IPS-18a (cell line): ENCODE results near the gene ZNF26.
"Not testable (repeated sequence)": the region's sequence is repeated elsewhere in the genome, so short reads cannot be mapped to it uniquely, and the experiment has no call there.

Experiments
- H3K27ac ChIP-seq: one replicate; pipeline ENCODE4 v1.5.1; 2013; ENCODE audit warnings: low read length
- H3K27me3 ChIP-seq: one replicate; pipeline ENCODE4 v1.6.1; 2013; ENCODE audit warnings: mild to moderate bottlenecking, low read length; ENCODE audit not compliant: control insufficient read depth, insufficient read depth
- H3K36me3 ChIP-seq: one replicate; pipeline ENCODE4 v1.6.1; 2013; ENCODE audit warnings: low read depth, low read length; ENCODE audit not compliant: control insufficient read depth
- H3K4me1 ChIP-seq: one replicate; pipeline ENCODE4 v1.6.1; 2013; ENCODE audit warnings: low read depth, low read length; ENCODE audit not compliant: control insufficient read depth
- H3K4me3 ChIP-seq: one replicate; pipeline ENCODE4 v1.5.1; 2013; ENCODE audit warnings: low read length
- H3K9ac ChIP-seq: one replicate; pipeline ENCODE4 v1.6.1; 2013; ENCODE audit warnings: mild to moderate bottlenecking, low read length, moderate library complexity
- H3K9me3 ChIP-seq: one replicate; pipeline ENCODE4 v1.6.1; 2013; ENCODE audit warnings: low read depth, low read length; ENCODE audit not compliant: control insufficient read depth

ZNF26 gene

DNA sequence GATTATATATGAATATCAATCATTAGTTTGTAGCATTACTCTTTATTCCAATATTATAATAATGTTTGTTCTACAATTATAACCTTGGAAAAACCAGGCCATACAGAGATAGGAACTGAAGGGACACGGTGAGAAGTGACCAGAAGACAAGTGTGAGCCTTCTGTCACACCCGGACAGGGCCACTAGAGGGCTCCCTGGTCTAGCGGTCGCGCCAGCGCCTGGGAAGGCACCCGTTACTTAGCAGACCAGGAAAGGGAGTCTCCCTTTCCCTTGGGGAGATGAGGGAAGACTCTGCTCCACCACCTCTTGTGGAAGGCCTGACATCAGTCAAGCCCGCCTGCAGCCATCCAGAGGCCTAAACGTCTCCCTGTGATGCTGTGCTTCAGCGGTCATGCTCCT is 22.2 kb upstream of the ZNF26 start:
- not testable (repeated sequence) for H3K4me1 ChIP-seq, H3K4me3 ChIP-seq, H3K36me3 ChIP-seq, H3K27ac ChIP-seq, H3K9ac ChIP-seq, H3K27me3 ChIP-seq
- H3K9me3 ChIP-seq, result peaks cover 21% of the 10 kb centered on the region

DNA sequence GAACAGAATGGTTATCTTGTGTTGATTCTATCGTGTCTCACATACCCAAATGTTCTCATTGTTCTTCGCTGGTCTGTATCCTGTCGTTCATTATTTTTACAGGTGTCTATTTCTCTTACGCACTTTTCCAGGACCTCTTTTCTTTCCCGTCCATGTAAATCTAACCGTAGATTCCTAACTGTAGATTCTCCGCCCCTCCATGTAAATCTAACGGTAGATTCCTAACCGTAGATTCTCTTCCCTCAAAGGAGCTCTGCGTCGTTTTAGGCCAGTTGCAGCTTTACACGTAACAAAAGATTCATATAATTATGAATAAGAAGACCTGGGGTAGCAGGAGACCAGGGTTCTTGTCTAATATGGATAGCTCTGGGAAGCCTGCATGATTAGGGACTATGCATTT is 20.4 kb upstream of the ZNF26 start:
- peaks cover 31% of the 10 kb centered on the region for H3K9me3 ChIP-seq
- H3K9ac ChIP-seq, result no peak overlapping the region
- no peaks in the 10 kb centered on the region for H3K36me3 ChIP-seq
- no peak overlapping the region for H3K27ac ChIP-seq
- H3K27me3 ChIP-seq, result no peaks in the 10 kb centered on the region
- no peak overlapping the region for H3K4me3 ChIP-seq
- H3K4me1 ChIP-seq, result no peaks in the 10 kb centered on the region

DNA sequence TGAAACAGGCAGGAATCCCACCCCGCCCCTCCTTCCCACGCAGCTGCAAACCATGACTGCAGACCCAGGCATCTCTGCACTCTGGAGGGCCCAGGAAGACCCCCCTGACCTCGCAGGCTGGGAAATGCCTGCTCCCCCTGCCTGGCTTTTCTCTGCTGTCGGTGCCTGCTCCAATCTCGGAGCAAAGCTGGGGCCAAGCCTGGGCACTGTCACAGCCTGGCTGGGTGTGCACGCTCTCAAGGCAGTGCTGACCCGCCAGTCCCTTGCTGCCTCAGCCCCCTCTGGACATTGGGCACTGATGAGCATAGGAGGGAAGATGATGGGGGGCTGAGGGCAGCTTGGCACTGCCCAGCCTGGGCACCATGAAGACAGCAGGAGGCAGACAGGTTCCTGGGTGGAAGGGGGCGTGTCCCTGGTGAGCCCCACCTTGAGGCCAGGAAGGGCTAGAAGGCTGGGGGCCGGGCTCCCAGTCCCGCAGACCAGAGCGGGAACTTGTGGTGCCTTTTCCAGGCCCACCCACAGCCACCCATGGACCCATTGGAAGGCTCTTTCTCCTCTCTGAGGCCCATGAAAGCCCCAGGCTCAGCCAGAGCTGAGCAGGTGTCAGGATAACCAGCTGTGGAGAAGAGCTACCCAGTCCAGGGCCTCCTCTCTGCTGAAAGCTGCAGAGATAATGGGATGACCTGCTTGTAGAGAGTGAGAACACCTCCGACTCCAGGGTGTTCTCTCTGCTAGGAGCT is 19.3 kb upstream of the ZNF26 start:
- Histone ChIP-seq H3K9ac (no peak overlapping the region), H3K36me3 (no peaks in the 10 kb centered on the region), H3K27ac (no peak overlapping the region), H3K9me3 (peaks cover 31% of the 10 kb centered on the region), H3K27me3 (no peaks in the 10 kb centered on the region), H3K4me1 (no peaks in the 10 kb centered on the region), H3K4me3 (no peak overlapping the region)

DNA sequence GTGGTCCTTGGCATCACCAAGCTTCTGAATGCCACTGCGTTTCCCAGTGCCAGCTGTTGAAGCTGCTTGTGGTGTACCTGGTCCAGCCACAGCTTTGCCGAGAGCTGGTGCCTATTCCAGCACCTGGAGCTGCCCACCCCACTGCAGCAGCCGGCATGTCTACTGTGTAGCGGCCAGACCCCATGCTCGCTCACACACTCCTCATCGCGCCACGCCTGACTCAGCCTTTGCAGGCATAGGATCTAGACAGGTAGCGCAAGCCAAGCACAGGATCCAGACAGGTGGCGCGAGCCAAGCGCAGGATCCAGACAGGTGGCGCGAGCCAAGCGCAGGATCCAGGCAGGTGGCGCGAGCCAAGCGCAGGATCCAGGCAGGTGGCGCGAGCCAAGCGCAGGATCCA is 18.4 kb upstream of the ZNF26 start:
- no peaks in the 10 kb centered on the region for H3K4me1 ChIP-seq
- peaks cover 39% of the 10 kb centered on the region for H3K9me3 ChIP-seq

GRCh38 chr12:132972374-132972773 is 13.8 kb upstream of the ZNF26 start:
- H3K4me3 ChIP-seq, result no peak overlapping the region
- no peaks in the 10 kb centered on the region for H3K27me3 ChIP-seq
- H3K27ac ChIP-seq, result no peak overlapping the region
- H3K9ac ChIP-seq, result no peak overlapping the region
- no peaks in the 10 kb centered on the region for H3K36me3 ChIP-seq
- H3K9me3 ChIP-seq, result peaks cover 54% of the 10 kb centered on the region
- H3K4me1 ChIP-seq, result no peaks in the 10 kb centered on the region

More for the DNA sequence above, 18.4 kb upstream of the ZNF26 start:
- Histone ChIP-seq H3K4me3 (no peak overlapping the region), H3K9ac (no peak overlapping the region), H3K27ac (no peak overlapping the region), H3K27me3 (no peaks in the 10 kb centered on the region), H3K36me3 (no peaks in the 10 kb centered on the region)

GRCh38 chr12:132976870-132977269 is 9.3 kb upstream of the ZNF26 start:
- H3K27ac ChIP-seq, H3K9ac ChIP-seq, H3K4me1 ChIP-seq, H3K36me3 ChIP-seq, H3K27me3 ChIP-seq, H3K4me3 ChIP-seq: not testable (repeated sequence)
- peaks cover 59% of the 10 kb centered on the region for H3K9me3 ChIP-seq

- H3K27ac ChIP-seq, result no peak overlapping the region
- H3K27me3 ChIP-seq, result no peaks in the 10 kb centered on the region
- H3K9ac ChIP-seq, result peak overlapping the region; percentile 55
- peak overlapping the region; percentile 85 for H3K4me3 ChIP-seq
- no peaks in the 10 kb centered on the region for H3K4me1 ChIP-seq
- H3K9me3 ChIP-seq, result peaks cover 31% of the 10 kb centered on the region
- H3K36me3 ChIP-seq, result no peaks in the 10 kb centered on the region
These were observed 688 bp downstream of the ZNF26 start for GRCh38 chr12:132986885-132987225.

GRCh38 chr12:132998741-132999140 is 12.6 kb downstream of the ZNF26 start:
- no peaks in the 10 kb centered on the region for H3K36me3 ChIP-seq
- no peaks in the 10 kb centered on the region for H3K27me3 ChIP-seq
- no peaks in the 10 kb centered on the region for H3K4me1 ChIP-seq
- peaks cover 67% of the 10 kb centered on the region for H3K9me3 ChIP-seq
- no peak overlapping the region for H3K4me3 ChIP-seq
- no peak overlapping the region for H3K9ac ChIP-seq
- no peak overlapping the region for H3K27ac ChIP-seq

DNA sequence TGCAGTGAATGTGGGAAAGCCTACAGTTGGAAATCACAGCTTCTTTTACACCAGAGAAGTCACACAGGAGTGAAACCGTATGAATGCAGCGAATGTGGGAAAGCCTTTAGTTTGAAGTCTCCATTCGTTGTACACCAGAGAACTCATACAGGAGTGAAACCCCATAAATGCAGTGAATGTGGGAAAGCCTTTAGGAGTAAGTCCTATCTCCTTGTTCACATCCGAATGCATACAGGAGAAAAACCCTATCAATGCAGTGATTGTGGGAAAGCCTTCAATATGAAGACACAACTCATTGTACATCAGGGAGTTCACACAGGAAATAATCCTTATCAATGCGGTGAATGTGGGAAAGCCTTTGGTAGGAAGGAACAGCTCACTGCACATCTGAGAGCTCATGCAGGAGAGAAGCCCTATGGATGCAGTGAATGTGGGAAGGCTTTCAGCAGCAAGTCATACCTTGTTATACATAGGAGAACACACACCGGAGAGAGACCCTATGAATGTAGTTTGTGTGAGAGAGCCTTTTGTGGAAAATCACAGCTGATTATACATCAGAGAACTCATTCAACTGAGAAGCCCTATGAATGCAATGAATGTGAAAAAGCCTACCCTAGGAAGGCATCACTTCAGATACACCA is 24.6 kb downstream of the ZNF26 start:
- H3K4me3 ChIP-seq, result no peak overlapping the region
- no peak overlapping the region for H3K27ac ChIP-seq
- H3K4me1 ChIP-seq, result no peaks in the 10 kb centered on the region
- no peak overlapping the region for H3K9ac ChIP-seq
- H3K36me3 ChIP-seq, result peaks cover 31% of the 10 kb centered on the region
- H3K27me3 ChIP-seq, result no peaks in the 10 kb centered on the region
- peaks cover 75% of the 10 kb centered on the region for H3K9me3 ChIP-seq

DNA sequence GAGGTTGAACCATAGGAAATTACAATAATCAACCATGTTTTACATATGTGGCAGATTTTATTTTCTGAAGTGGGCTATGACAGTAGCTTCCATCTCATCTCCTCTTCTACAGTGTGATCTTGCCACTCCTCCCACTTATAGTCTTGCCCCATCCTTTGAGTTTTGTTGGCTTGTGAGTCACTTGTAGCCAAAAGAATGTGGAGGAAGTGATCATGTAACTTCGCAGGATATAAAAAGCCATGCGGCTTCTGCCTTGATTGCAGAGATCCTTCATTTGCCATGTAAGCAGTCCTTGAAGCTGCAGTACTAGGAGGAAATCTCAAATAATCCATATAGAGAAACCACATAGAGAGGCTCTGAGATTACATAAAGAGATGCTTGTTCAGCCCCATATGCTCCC is 37.4 kb downstream of the ZNF26 start:
- H3K4me3 ChIP-seq, result no peak overlapping the region
- H3K4me1 ChIP-seq, result no peaks in the 10 kb centered on the region
- H3K9ac ChIP-seq, result no peak overlapping the region
- H3K27ac ChIP-seq, result no peak overlapping the region
- peaks cover 40% of the 10 kb centered on the region for H3K9me3 ChIP-seq
- H3K27me3 ChIP-seq, result no peaks in the 10 kb centered on the region
- no peaks in the 10 kb centered on the region for H3K36me3 ChIP-seq

DNA sequence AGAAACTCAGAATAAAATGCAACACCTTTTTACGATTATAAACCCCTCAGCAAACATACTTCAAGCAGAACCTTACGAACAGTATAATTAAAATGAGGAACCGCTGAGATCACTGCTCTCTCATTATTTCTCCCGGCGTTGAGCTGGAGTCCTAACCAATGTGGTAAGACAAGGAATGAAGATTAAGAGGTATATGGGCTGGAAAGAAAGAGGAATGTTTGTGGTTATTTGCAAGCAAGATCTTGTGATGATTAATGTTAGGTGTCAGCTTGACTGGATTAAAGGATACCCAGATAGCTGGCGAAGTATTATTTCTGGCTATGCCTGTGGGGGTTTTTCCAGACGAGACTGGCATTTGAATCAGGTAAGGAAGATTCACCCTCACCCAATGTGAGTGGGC is 40.8 kb downstream of the ZNF26 start:
- no peak overlapping the region for H3K4me3 ChIP-seq
- H3K4me1 ChIP-seq, result no peaks in the 10 kb centered on the region
- H3K27me3 ChIP-seq, result no peaks in the 10 kb centered on the region
- no peak overlapping the region for H3K27ac ChIP-seq
- no peak overlapping the region for H3K9ac ChIP-seq
- H3K9me3 ChIP-seq, result peaks cover 49% of the 10 kb centered on the region
- no peaks in the 10 kb centered on the region for H3K36me3 ChIP-seq
